ENCODE measurements around the gene FTL.

- TF ChIP-seq CTCF (IDR thresholded peaks at IDR 0.05; ENCODE audit: insufficient read depth, low read length) = no peak
- no peak for TF ChIP-seq SPI1 (IDR thresholded peaks at IDR 0.05; ENCODE audit: borderline replicate concordance, low read depth)
- no peak for TF ChIP-seq POLR2AphosphoS5 (IDR thresholded peaks at IDR 0.05; ENCODE audit: low read depth)
- TF ChIP-seq REST (IDR thresholded peaks at IDR 0.05; ENCODE audit: insufficient replicate concordance, low read depth) = no peak
- no peak for TF ChIP-seq GABPA (IDR thresholded peaks at IDR 0.05; ENCODE audit: low read depth)
These were observed 4.0 kb upstream of the FTL start for GRCh38 chr19:48961051-48961649.
